ENCODE data around the gene MS4A4A. TPM values are rescaled to one million over a fixed set of nuclear protein-coding genes. Genes with fewer than 3 reads are reported as not detected.

Gene MS4A4A
- 10 to 100 TPM in 4 of 10 donors, 1 to 10 TPM in 6; 2.2 to 31.6 (median 6.9) TPM for total RNA-seq
- polyA plus RNA-seq = 1 to 10 TPM; 8.9 to 9.2 TPM
- long read RNA-seq, donor 1, partial matches to known transcripts = 0 of 3 reads
- long read RNA-seq, donor 1, other reads (novel, unspliced or antisense) = 1 of 3 reads
- long read RNA-seq, donor 2, partial matches to known transcripts = 1 of 3 reads
- long read RNA-seq, donor 2, other reads (novel, unspliced or antisense) = 1 of 3 reads
- long read RNA-seq, donor 3, partial matches to known transcripts = 0 of 1 reads
- long read RNA-seq, donor 3, other reads (novel, unspliced or antisense) = 0 of 1 reads

DNA sequence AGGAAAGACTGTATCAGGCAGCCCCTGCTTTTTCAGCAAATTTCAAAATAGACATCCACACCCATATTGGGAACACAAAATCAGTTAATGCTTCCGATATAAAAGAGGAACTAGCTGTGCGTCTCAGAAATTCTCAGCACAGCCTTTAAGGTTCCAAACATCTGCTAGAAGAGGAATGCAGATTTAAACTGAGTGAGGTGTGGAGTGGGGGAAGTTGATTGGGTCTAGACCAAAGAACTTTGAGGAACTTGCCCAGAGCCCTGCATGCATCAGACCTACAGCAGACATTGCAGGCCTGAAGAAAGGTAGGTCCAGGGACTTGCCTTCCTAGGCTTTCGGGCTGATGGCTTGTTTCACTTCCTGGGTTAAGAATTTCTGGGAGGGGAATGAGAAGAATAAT is at the start of gene MS4A4A:
Gene MS4A4A (plus strand): TSS at position 255 of the 400 bp plus-strand sequence. CDS start 10 bp downstream, at position 265.
- 80 to 86% methylated on average over 3 of the region's 3 CpGs for WGBS, 2 donors
- DNase-seq (peak in 1 of 2 donors; percentile 17), ATAC-seq (peak in 6 of 8 donors; percentile 58 to 77 (median 72))
- Histone ChIP-seq H3K36me3 (no peaks in the 10 kb centered on the region), H3K27me3 (no peaks in the 10 kb centered on the region), H3K9me3 (no peaks in the 10 kb centered on the region), H3K27ac (peak within 1 kb of the TSS in 4 of 10 donors; percentile 10 to 86 (median 26)), H3K4me3 (peak within 1 kb of the TSS in 6 of 10 donors; percentile 0 to 53 (median 20)), H3K4me1 (peaks cover 0 to 12% (median 0%) of the 10 kb centered on the region in 9 donors)
- intact Hi-C loops (cut with DNase I) = no loop called here
- TF ChIP-seq, protein P1, sequence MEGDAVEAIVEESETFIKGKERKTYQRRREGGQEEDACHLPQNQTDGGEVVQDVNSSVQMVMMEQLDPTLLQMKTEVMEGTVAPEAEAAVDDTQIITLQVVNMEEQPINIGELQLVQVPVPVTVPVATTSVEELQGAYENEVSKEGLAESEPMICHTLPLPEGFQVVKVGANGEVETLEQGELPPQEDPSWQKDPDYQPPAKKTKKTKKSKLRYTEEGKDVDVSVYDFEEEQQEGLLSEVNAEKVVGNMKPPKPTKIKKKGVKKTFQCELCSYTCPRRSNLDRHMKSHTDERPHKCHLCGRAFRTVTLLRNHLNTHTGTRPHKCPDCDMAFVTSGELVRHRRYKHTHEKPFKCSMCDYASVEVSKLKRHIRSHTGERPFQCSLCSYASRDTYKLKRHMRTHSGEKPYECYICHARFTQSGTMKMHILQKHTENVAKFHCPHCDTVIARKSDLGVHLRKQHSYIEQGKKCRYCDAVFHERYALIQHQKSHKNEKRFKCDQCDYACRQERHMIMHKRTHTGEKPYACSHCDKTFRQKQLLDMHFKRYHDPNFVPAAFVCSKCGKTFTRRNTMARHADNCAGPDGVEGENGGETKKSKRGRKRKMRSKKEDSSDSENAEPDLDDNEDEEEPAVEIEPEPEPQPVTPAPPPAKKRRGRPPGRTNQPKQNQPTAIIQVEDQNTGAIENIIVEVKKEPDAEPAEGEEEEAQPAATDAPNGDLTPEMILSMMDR (IDR thresholded peaks at IDR 0.05) = no peak

DNA sequence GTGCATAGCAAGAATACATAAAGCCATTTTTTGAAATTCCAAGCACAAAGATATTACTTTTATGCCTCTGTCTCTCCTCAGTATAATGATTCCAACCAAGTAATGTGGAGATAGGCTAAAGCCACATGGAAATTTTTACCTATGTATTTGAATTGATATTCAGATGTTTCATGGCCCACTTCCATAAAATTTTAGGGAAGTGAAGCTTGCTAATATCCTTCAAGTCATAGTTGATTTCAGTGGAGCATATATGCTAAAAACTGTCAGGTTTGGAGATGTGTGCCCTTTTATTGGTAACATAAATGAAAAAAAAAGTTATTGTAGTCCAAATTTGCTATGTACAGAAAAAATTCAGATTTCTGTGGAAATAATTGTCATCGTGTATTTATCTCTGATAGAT is 49.8 kb upstream of the MS4A4A start:
- ATAC-seq (no peak), DNase-seq (no peak)
- H3K27ac ChIP-seq = no peak overlapping the region
- no peaks in the 10 kb centered on the region for H3K36me3 ChIP-seq
- no peaks in the 10 kb centered on the region for H3K27me3 ChIP-seq
- H3K9me3 ChIP-seq = no peaks in the 10 kb centered on the region
- peaks cover 0 to 12% (median 0%) of the 10 kb centered on the region in 9 donors for H3K4me1 ChIP-seq
- intact Hi-C loops (cut with DNase I) = no loop called here
- 60 to 64% methylated on average over 1 of the region's 1 CpG for WGBS, 2 donors
- H3K4me3 ChIP-seq = no peak overlapping the region
- TF ChIP-seq, protein P1 (IDR thresholded peaks at IDR 0.05) = no peak

DNA sequence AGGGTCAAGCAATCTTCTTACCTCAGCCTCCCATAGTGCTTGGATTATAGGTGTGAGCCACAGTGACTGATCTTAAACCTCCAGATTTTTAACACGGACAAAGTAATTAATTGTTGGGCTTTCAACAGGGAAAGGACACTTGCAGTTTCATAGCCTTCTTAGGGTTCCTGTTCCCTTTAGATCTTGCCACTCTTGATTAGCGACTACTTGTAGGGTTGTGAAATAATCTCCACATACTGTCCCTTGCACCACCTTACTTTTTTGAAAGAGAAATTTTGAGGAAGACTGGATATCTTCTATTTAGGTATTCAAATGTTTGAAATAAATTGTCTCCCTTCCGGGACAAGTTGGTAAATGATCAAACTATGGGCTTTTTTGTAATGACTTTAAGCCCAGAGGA is 45.1 kb upstream of the MS4A4A start:
- Histone ChIP-seq H3K9me3 (no peaks in the 10 kb centered on the region), H3K4me3 (no peak overlapping the region), H3K4me1 (peaks cover 0 to 6% (median 0%) of the 10 kb centered on the region in 9 donors), H3K27me3 (no peaks in the 10 kb centered on the region), H3K27ac (peak overlapping the region in 1 of 10 donors; percentile 59), H3K36me3 (no peaks in the 10 kb centered on the region)
- DNase-seq (no peak), ATAC-seq (no peak)
- intact Hi-C loops (cut with DNase I) = no loop called here
- TF ChIP-seq, protein P1 (IDR thresholded peaks at IDR 0.05) = no peak
- WGBS, 2 donors = 76 to 77% methylated on average over 3 of the region's 3 CpGs

DNA sequence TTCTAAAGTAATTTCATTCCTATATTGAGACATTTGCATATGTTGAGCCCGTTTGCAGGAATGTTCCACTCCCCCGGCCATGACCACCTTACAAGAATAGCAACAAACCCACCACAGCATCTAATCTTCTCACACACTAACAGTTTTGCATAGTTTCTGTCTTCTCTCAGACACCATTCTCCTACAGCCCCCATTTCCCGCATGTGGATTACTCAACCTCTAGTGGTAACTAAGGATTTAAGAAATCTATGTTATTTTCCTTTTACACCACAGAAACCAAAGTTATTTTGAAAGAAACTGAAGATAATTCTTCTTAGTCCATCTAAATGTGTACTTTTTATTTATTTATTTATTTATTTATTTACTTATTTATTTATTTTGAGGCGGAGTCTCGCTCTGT is 39.8 kb upstream of the MS4A4A start:
- peak overlapping the region in 1 of 10 donors; percentile 10 for H3K4me3 ChIP-seq
- 79 to 84% methylated on average over 5 of the region's 5 CpGs for WGBS, 2 donors
- ATAC-seq (no peak), DNase-seq (no peak)
- no peaks in the 10 kb centered on the region for H3K9me3 ChIP-seq
- TF ChIP-seq, protein P1 (IDR thresholded peaks at IDR 0.05) = no peak
- peak overlapping the region in 1 of 10 donors; percentile 78 for H3K27ac ChIP-seq
- H3K27me3 ChIP-seq = peaks cover 0 to 8% (median 0%) of the 10 kb centered on the region in 7 donors
- H3K36me3 ChIP-seq = no peaks in the 10 kb centered on the region
- peaks cover 0 to 2% (median 0%) of the 10 kb centered on the region in 9 donors for H3K4me1 ChIP-seq
- intact Hi-C loops (cut with DNase I) = loop anchor here in 1 of 10 donors (10.0 kb wide), 1 partner anchor 66 kb away; no protein-coding TSS in a partner anchor
